Trophoblast cell (in vitro differentiated cells and primary cell): ENCODE results near the gene KLHL21.

Experiments used
- DNase-seq, 2 donors: peaks; one replicate each; pipeline ENCODE4 v3.0.0-alpha.2; 2016
- H2AFZ ChIP-seq: 2 replicates; pipeline ENCODE4 v1.6.1; 2013; ENCODE audit warnings: low read length, moderate library complexity, mild to moderate bottlenecking; ENCODE audit not compliant: insufficient read depth, poor library complexity
- H2AK5ac ChIP-seq: 2 replicates; pipeline ENCODE4 v1.6.1; 2013; ENCODE audit warnings: mild to moderate bottlenecking, low read length
- H2BK120ac ChIP-seq: 2 replicates; pipeline ENCODE4 v1.6.1; 2013; ENCODE audit warnings: low read length, mild to moderate bottlenecking, moderate library complexity; ENCODE audit not compliant: insufficient read depth, poor library complexity
- H2BK12ac ChIP-seq: 2 replicates; pipeline ENCODE4 v1.6.1; 2013; ENCODE audit warnings: mild to moderate bottlenecking, low read length, moderate library complexity
- H2BK5ac ChIP-seq: 2 replicates; pipeline ENCODE4 v1.6.1; 2013; ENCODE audit warnings: low read length, low read depth, moderate library complexity, mild to moderate bottlenecking; ENCODE audit not compliant: poor library complexity
- H3K14ac ChIP-seq: 2 replicates; pipeline ENCODE4 v1.6.1; 2013; ENCODE audit warnings: mild to moderate bottlenecking, low read length
- H3K18ac ChIP-seq: 2 replicates; pipeline ENCODE4 v1.6.1; 2013; ENCODE audit warnings: mild to moderate bottlenecking, low read length
- H3K23ac ChIP-seq: 2 replicates; pipeline ENCODE4 v1.6.1; 2013; ENCODE audit warnings: low read length
- H3K27ac ChIP-seq: 2 replicates; pipeline ENCODE4 v1.5.1; 2013; ENCODE audit warnings: low read depth, mild to moderate bottlenecking, inconsistent platforms, low read length, moderate library complexity
- H3K27me3 ChIP-seq: 2 replicates; pipeline ENCODE4 v1.6.1; 2013; ENCODE audit warnings: inconsistent platforms, mild to moderate bottlenecking, low read length, moderate library complexity; ENCODE audit not compliant: insufficient read depth
- H3K36me3 ChIP-seq, 2 experiments: 1 replicate in 1 of 2; 2 replicates in 1 of 2; pipeline ENCODE4 v1.6.1; 2013; ENCODE audit warnings: low read length in 2 of 2, mild to moderate bottlenecking in 2 of 2, moderate library complexity in 1 of 2; ENCODE audit not compliant: insufficient read depth in 2 of 2, control insufficient read depth in 1 of 2
- H3K4ac ChIP-seq: 2 replicates; pipeline ENCODE4 v1.6.1; 2013; ENCODE audit warnings: low read depth, mild to moderate bottlenecking, low read length, moderate library complexity
- H3K4me1 ChIP-seq, 2 experiments: 1 replicate in 1 of 2; 2 replicates in 1 of 2; pipeline ENCODE4 v1.6.1; 2013; ENCODE audit warnings: low read length in 2 of 2, mild to moderate bottlenecking in 2 of 2, moderate library complexity in 1 of 2; ENCODE audit not compliant: insufficient read depth in 2 of 2, control insufficient read depth in 1 of 2
- H3K4me2 ChIP-seq: 2 replicates; pipeline ENCODE4 v1.6.1; 2013; ENCODE audit warnings: inconsistent platforms, mild to moderate bottlenecking, low read length, moderate library complexity
- H3K4me3 ChIP-seq: 2 replicates; pipeline ENCODE4 v1.5.1; 2013; ENCODE audit warnings: mild to moderate bottlenecking, low read depth, low read length, inconsistent platforms
- H3K79me1 ChIP-seq: one replicate; pipeline ENCODE4 v1.6.1; 2013; ENCODE audit warnings: low read length
- H3K79me2 ChIP-seq: 2 replicates; pipeline ENCODE4 v1.6.1; 2013; ENCODE audit warnings: low read length, mild to moderate bottlenecking; ENCODE audit not compliant: control insufficient read depth, insufficient read depth, poor library complexity
- H3K9ac ChIP-seq: 2 replicates; pipeline ENCODE4 v1.6.1; 2013; ENCODE audit warnings: mild to moderate bottlenecking, low read length
- H3K9me3 ChIP-seq: 2 replicates; pipeline ENCODE4 v1.6.1; 2013; ENCODE audit warnings: low read depth, mild to moderate bottlenecking, control low read depth, inconsistent platforms, low read length; ENCODE audit not compliant: insufficient read depth
- H4K12ac ChIP-seq: 2 replicates; pipeline ENCODE4 v1.6.1; 2013; ENCODE audit warnings: low read depth, mild to moderate bottlenecking, low read length, moderate library complexity
- H4K8ac ChIP-seq: 2 replicates; pipeline ENCODE4 v1.6.1; 2013; ENCODE audit warnings: low read depth, mild to moderate bottlenecking, low read length, moderate library complexity
- H4K91ac ChIP-seq: one replicate; pipeline ENCODE4 v1.6.1; 2013; ENCODE audit warnings: low read depth, mild to moderate bottlenecking, low read length, moderate library complexity
- WGBS: extraction: QIAGEN DNeasy Blood & Tissue Kit; methylation state at CpG from one replicate; pipeline ENCODE4 v1.1.7; 2013; ENCODE audit warnings: missing lambda C conversion rate; ENCODE audit not compliant: insufficient read length, insufficient coverage; ENCODE audit errors: extremely low coverage; 5-methylcytosine and 5-hydroxymethylcytosine counted together

KLHL21 gene

DNA sequence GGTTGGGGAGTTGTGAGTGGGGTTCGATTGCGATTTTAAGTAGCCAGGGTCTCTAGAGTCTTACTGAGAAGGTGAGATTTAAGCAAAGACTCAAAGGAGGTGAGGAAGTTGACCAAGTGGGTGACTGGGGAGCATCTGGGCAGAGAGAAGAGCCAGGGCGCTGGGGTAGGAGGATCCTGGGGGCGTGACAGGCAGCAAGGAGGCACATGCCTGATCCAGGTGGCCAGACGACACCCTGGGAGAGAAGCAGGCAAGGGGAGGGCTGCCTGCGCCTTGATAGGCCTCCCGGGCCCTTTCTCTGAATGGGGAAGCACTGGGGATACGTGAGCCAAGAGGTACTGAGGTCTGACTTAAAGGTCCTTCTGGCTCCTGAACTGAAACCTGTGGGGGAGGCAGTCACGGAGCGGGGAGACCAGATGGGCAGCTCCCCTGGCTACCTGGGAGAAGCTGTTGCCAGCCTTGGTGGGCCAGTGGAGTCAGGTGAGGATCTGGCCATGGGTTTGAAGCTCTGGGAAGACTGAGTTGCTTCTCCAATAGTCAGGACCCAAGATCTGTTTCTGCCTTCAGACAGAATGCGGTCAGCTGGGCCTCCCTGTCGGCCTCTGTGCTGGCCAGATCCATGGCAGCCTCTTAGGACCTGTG, 17.5 kb downstream of the KLHL21 start:
- no peak overlapping the region for H3K4ac ChIP-seq
- no CpG with 5 or more reads among the region's 12 CpGs for WGBS
- H3K27me3 ChIP-seq, result no peaks in the 10 kb centered on the region
- H3K18ac ChIP-seq, result no peak overlapping the region
- H3K4me2 ChIP-seq, result no peak overlapping the region
- H3K79me1 ChIP-seq, result no peaks in the 10 kb centered on the region
- no peak overlapping the region for H4K91ac ChIP-seq
- no peaks in the 10 kb centered on the region for H3K79me2 ChIP-seq
- no peak overlapping the region for H4K12ac ChIP-seq
- H2AFZ ChIP-seq, result no peak overlapping the region
- H2BK5ac ChIP-seq, result no peak overlapping the region
- no peak overlapping the region for H3K4me3 ChIP-seq
- H4K8ac ChIP-seq, result no peak overlapping the region
- H3K23ac ChIP-seq, result no peak overlapping the region
- DNase-seq, result no peak
- H3K4me1 ChIP-seq, result peaks cover 6 to 8% of the 10 kb centered on the region in 2 experiments
- no peak overlapping the region for H2AK5ac ChIP-seq
- no peak overlapping the region for H2BK12ac ChIP-seq
- no peak overlapping the region for H2BK120ac ChIP-seq
- no peaks in the 10 kb centered on the region for H3K9me3 ChIP-seq
- no peak overlapping the region for H3K14ac ChIP-seq
- H3K9ac ChIP-seq, result no peak overlapping the region
- no peak overlapping the region for H3K27ac ChIP-seq
- H3K36me3 ChIP-seq, result peaks cover 36 to 38% of the 10 kb centered on the region in 2 experiments

DNA sequence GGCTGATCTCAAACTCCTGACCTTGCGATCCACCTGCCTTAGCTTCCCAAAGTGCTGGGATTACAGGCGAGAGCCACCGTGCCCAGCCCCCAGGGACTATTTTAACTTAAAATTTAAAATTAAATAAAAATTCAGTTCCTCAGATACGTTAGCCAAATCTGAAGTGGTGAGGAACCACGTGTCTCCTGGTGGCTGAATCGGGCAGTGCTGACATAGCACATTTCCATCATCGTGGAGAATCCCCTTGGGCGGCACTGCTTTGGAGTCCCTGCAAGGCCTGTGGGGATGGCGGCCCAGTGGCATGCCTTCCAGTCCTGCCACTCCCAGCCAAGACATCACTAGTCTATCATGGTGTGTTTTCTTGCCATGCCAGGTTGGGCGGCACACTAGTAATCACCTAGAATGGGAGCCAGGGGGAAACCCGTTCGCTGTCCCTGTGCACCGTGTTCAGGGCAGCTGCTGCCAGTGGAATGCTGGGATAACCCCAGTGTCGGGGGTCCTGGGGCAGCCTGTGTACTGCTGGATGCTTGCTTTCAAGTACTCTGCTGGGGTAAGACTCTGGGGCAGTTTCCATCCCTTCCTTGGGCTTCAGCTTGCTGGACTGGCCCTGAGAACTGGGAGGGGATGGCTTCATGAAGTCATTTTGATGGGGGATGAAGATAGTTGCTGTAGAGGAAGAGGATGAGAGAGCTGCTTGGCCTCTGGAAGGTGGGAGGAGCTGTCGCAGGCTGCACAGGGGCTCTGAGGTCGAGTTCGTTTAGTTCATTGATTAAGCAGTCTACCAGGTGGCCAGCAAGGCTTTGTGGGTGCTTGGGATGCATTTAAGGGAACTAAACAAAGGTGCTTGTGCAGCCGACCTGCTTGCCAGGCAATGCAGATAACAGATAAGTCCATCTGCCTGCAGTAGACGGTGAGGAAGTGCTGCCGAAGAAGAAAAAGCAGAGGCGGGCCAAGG, 18.3 kb downstream of the KLHL21 start:
- no CpG with 5 or more reads among the region's 21 CpGs for WGBS

DNA sequence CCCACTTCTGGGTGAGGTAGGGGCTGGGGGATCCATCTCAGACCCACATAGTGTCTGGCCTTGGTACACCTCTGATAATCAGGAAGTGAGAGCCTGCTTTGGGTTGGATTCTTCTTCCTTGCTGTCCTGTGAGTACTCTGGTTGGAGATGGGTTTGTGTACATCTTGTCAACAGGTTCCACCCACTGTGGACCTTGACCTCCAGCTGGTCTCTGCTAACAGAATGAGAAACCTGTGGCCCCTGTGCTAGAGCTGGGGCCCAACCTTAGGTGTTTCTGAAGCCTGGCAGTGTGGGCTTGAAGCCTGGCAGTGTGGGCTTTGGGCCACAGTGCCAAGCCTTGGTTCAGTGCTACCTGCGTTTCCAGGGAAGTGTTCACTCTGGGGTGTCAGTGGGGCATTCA, 20.3 kb downstream of the KLHL21 start:
- Histone ChIP-seq H3K9me3 (peaks cover 3% of the 10 kb centered on the region), H2BK12ac (no peak overlapping the region), H3K79me1 (peaks cover 6% of the 10 kb centered on the region), H4K91ac (no peak overlapping the region), H2AK5ac (no peak overlapping the region), H3K4ac (no peak overlapping the region), H3K27ac (no peak overlapping the region), H4K8ac (no peak overlapping the region), H3K4me1 (peaks cover 11 to 12% of the 10 kb centered on the region in 2 experiments), H3K79me2 (peaks cover 3% of the 10 kb centered on the region), H3K14ac (no peak overlapping the region), H4K12ac (no peak overlapping the region), H2BK5ac (no peak overlapping the region), H3K9ac (no peak overlapping the region), H3K23ac (no peak overlapping the region), H3K4me2 (no peak overlapping the region), H2AFZ (no peak overlapping the region), H3K4me3 (no peak overlapping the region), H3K27me3 (no peaks in the 10 kb centered on the region), H3K36me3 (peaks cover 10 to 11% of the 10 kb centered on the region in 2 experiments), H3K18ac (no peak overlapping the region), H2BK120ac (no peak overlapping the region)
- DNase-seq, result no peak
- no CpG with 5 or more reads among the region's 1 CpG for WGBS

More for the DNA sequence above, 18.3 kb downstream of the KLHL21 start:
- Histone ChIP-seq H3K79me2 (peaks cover 3% of the 10 kb centered on the region), H4K91ac (no peak overlapping the region), H3K4me3 (no peak overlapping the region), H3K4me1 (peaks cover 8 to 10% of the 10 kb centered on the region in 2 experiments), H2BK120ac (no peak overlapping the region), H3K4me2 (no peak overlapping the region), H3K27ac (no peak overlapping the region), H2AFZ (no peak overlapping the region), H3K79me1 (peaks cover 4% of the 10 kb centered on the region), H4K8ac (no peak overlapping the region), H2BK5ac (no peak overlapping the region), H3K18ac (no peak overlapping the region), H3K14ac (no peak overlapping the region), H3K9me3 (peaks cover under 1% of the 10 kb centered on the region), H3K9ac (no peak overlapping the region), H3K36me3 (peaks cover 28 to 31% of the 10 kb centered on the region in 2 experiments), H2BK12ac (no peak overlapping the region), H3K4ac (no peak overlapping the region), H3K23ac (no peak overlapping the region), H3K27me3 (no peaks in the 10 kb centered on the region), H2AK5ac (no peak overlapping the region), H4K12ac (no peak overlapping the region)
- no peak for DNase-seq

DNA sequence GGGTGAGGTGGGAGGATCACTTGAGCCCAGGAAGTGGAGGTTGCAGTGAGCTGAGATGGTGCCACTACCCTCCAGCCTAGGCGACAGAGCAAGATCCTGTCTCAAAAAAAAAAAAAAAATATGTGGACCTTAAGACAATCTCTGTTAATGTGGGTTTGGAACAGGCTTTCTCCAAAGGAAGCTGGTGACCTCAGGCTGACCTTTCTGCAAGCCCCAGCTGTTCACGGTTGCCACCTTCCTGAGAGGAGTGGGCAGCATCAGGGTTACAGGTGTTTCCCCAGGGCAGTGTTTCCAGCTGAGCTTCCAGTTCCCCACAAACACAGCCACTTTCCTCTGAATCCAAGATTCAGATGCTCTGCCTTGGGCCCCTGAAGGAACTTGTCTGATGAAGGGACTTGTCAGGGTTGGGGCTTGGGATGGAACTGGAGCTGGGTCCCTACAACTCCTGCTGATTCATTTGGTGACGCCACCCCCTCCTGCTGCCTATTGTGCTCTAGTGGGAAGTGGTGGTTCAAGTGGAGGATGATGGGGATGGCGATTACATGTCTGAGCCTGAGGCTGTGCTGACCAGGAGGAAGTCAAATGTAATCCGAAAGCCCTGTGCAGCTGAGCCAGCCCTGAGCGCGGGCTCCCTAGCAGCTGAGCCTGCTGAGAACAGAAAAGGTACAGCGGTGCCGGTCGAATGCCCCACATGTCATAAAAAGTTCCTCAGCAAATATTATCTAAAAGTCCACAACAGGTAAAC, 20.9 kb downstream of the KLHL21 start:
- Histone ChIP-seq H3K4me3 (no peak overlapping the region), H2BK5ac (no peak overlapping the region), H3K9me3 (peaks cover 3% of the 10 kb centered on the region), H3K27ac (no peak overlapping the region), H4K91ac (no peak overlapping the region), H3K36me3 (peaks cover 3 to 8% of the 10 kb centered on the region in 2 experiments), H3K18ac (no peak overlapping the region), H3K4me2 (no peak overlapping the region), H3K79me1 (peaks cover 6% of the 10 kb centered on the region), H3K79me2 (peaks cover 3% of the 10 kb centered on the region), H3K4ac (no peak overlapping the region), H3K4me1 (peaks cover 11 to 12% of the 10 kb centered on the region in 2 experiments), H2BK12ac (no peak overlapping the region), H2BK120ac (no peak overlapping the region), H2AK5ac (no peak overlapping the region), H3K27me3 (no peaks in the 10 kb centered on the region), H3K14ac (no peak overlapping the region), H4K12ac (no peak overlapping the region), H4K8ac (no peak overlapping the region), H3K9ac (no peak overlapping the region), H2AFZ (no peak overlapping the region), H3K23ac (no peak overlapping the region)
- WGBS, result no CpG with 5 or more reads among the region's 10 CpGs
- DNase-seq, result no peak
